BJ (cell line): ENCODE results near the gene TBC1D9B. TPM values are rescaled to one million over a fixed set of nuclear protein-coding genes. Genes with fewer than 3 reads are reported as not detected.
"Not testable (repeated sequence)": the region's sequence is repeated elsewhere in the genome, so short reads cannot be mapped to it uniquely, and the experiment has no call there.

Experiments used
- CTCF ChIA-PET: fragments of 350-600 bp; formaldehyde crosslinking; extraction: SDS; loops from one replicate; lab custom pipeline; 2021; ENCODE audit warnings: antibody characterized with exemption, inconsistent platforms; lab: Yijun Ruan, JAX
- POLR2A ChIA-PET: fragments of 300-600 bp; sonication (Branson Sonifier 250); formaldehyde crosslinking; extraction: SDS; loops from one replicate; lab custom pipeline; 2021; ENCODE audit warnings: antibody characterized with exemption; lab: Charles Lee
- DNase-seq: peaks from one replicate; pipeline ENCODE4 v3.0.0-alpha.2; 2011; ENCODE audit warnings: low read depth
- H3K27me3 ChIP-seq: 2 replicates; pipeline ENCODE4 v1.6.0; 2011; ENCODE audit warnings: low read length; ENCODE audit not compliant: control insufficient read depth, insufficient read depth
- H3K36me3 ChIP-seq: 2 replicates; pipeline ENCODE4 v1.5.1; 2011; ENCODE audit warnings: low read length; ENCODE audit not compliant: control insufficient read depth, insufficient read depth
- H3K4me3 ChIP-seq: 2 replicates; pipeline ENCODE4 v1.5.1; 2011; ENCODE audit warnings: low read depth, mild to moderate bottlenecking, control low read depth, low read length
- CTCF ChIP-seq: IDR thresholded peaks from 2 replicates; pipeline ENCODE4 v1.5.1; 2011; ENCODE audit warnings: low read depth, mild to moderate bottlenecking, control low read depth, inconsistent platforms, low read length, moderate library complexity; ENCODE audit not compliant: insufficient read depth
- polyA plus RNA-seq: library from polyadenylated mRNA; depleted of rRNA; stranded (reverse); fragments of >200 nt; gene quantifications from 2 replicates; pipeline ENCODE4 v1.2.3, GENCODE V29; 2011

TBC1D9B gene
- polyA plus RNA-seq, 1 experiment = 89.0 TPM

DNA sequence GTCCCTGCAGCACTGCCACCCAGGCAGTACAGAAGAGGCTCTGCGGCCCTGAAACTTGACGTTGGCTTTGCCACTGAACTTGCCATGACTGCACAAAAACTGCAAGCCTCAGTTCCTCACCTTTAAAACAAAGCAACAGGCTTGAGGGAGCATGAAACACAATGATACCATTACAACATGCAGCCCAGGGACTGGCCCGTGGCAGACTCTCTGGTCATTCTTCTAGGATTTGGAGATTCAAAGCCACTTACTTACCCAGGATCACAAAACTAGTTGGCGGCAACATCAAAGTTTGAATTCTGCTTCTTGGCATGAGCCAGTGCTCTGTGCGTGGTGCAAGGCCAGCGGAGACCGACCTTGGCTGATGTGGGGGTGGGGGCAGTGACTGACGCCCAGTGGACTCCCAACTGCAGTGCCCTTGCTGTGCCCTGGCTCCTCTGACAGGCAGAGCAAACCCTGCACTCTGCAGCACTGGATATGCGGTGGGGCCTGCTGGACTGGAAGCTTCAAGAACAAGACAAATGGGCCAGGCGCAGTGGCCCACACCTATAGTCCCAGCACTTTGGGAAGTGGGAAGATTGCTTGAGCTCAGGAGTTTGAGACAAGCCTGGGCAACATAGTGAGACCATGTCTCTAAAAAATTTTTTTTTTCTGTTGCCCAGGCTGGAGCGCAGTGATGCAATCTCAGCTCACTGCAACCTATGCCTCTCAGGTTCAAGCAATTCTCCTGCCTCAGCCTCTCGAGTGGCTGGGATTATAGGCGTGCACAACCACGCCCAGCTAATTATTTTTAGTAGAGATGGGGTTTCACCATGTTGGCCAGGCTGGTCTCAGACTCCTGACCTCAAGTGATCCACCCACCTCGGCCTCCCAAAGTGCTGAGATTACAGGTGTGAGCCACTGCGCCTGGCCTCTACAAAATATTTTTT, 68.1 kb downstream of the TBC1D9B start:
- CTCF ChIA-PET = no interaction called here

GRCh38 chr5:179837076-179838011, 70.4 kb downstream of the TBC1D9B start:
- H3K4me3 ChIP-seq = no peak overlapping the region
- no peak for TF ChIP-seq CTCF
- H3K36me3 ChIP-seq = peaks cover 36% of the 10 kb centered on the region
- no peaks in the 10 kb centered on the region for H3K27me3 ChIP-seq
- ChIA-PET CTCF (interaction anchor here (1.1 kb wide), 1 partner anchor 74 kb away, joined by 3 read pairs; no protein-coding TSS in a partner anchor), POLR2A (no interaction called here)
- DNase-seq = no peak

More for the DNA sequence above, 68.1 kb downstream of the TBC1D9B start:
- H3K36me3 ChIP-seq = peaks cover 20% of the 10 kb centered on the region
- no peaks in the 10 kb centered on the region for H3K27me3 ChIP-seq
- POLR2A ChIA-PET = interaction anchor here (0.7 kb wide), 1 partner anchor 19 kb away, joined by 4 read pairs; the partner anchor contains the start of gene MRNIP
- no peak overlapping the region for H3K4me3 ChIP-seq
- DNase-seq = no peak
- no peak for TF ChIP-seq CTCF

GRCh38 chr5:179836225-179837019, 71.3 kb downstream of the TBC1D9B start:
- POLR2A ChIA-PET = no interaction called here
- peak; percentile 9; the same call in 1 of the 2 replicates for TF ChIP-seq CTCF
- CTCF ChIA-PET = interaction anchor here (1.1 kb wide), 1 partner anchor 73 kb away, joined by 3 read pairs; no protein-coding TSS in a partner anchor
- Histone ChIP-seq H3K4me3 (no peak overlapping the region), H3K27me3 (no peaks in the 10 kb centered on the region), H3K36me3 (peaks cover 42% of the 10 kb centered on the region)
- DNase-seq = no peak

DNA sequence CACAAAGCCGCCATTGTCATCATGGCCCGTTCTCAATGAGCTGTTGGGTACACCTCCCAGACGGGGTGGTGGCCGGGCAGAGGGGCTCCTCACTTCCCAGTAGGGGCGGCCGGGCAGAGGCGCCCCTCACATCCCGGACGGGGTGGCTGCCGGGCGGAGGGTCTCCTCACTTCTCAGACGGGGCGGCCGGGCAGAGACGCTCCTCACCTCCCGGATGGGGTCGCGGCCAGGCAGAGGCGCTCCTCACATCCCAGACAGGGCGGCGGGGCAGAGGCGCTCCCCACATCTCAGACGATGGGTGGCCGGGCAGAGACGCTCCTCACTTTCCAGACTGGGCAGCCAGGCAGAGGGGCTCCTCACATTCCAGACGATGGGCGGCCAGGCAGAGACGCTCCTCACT, 72.8 kb downstream of the TBC1D9B start:
- H3K4me3 ChIP-seq, H3K27me3 ChIP-seq, POLR2A ChIA-PET, DNase-seq, CTCF ChIA-PET: not testable (repeated sequence)
- H3K36me3 ChIP-seq = peaks cover 49% of the 10 kb centered on the region

DNA sequence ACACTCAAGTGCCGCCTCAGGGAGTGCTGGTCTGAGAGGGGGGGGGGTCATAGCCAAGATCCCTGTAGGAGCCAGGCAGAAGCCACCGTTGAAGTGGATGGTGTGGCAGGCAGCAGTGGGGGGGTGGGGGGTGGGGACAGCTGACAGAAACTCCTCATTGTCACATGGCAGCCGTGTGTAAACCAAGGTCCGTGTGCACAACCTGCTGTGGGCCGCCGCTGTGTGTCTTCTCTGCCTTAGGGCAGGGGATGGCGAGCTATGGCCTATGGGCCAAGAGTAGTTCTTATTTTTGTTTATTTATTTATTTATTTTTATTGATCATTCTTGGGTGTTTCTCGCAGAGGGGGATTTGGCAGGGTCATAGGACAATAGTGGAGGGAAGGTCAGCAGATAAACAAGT, 73.6 kb downstream of the TBC1D9B start:
- ChIA-PET CTCF (no interaction called here), POLR2A (no interaction called here)
- DNase-seq = no peak
- Histone ChIP-seq H3K27me3 (no peaks in the 10 kb centered on the region), H3K36me3 (peaks cover 54% of the 10 kb centered on the region), H3K4me3 (no peak overlapping the region)
- TF ChIP-seq CTCF = no peak
